Astrocyte (in vitro differentiated cells and primary cell): ENCODE data around the gene SAMD4A. TPM values are rescaled to one million over a fixed set of nuclear protein-coding genes. Genes with fewer than 3 reads are reported as not detected.

Experiments
- DNase-seq: peaks from one replicate; pipeline ENCODE4 v3.0.0-alpha.2; 2010; ENCODE audit warnings: low read depth
- FAIRE-seq: peaks from 2 replicates; lab custom pipeline; 2011; peaks lifted over from hg19 to GRCh38; lab: Jason Lieb, UNC
- H2AFZ ChIP-seq: 2 replicates; pipeline ENCODE4 v1.6.0; 2012; ENCODE audit warnings: low read depth, low read length, inconsistent platforms
- H3K27ac ChIP-seq: 2 replicates; pipeline ENCODE4 v1.5.1; 2011; ENCODE audit warnings: low read depth, low read length, inconsistent platforms
- H3K27me3 ChIP-seq: 2 replicates; pipeline ENCODE4 v1.6.0; 2011; ENCODE audit warnings: low read length, inconsistent platforms; ENCODE audit not compliant: insufficient read depth
- H3K36me3 ChIP-seq: 2 replicates; pipeline ENCODE4 v1.5.1; 2011; ENCODE audit warnings: low read length, inconsistent platforms; ENCODE audit not compliant: insufficient read depth
- H3K4me1 ChIP-seq: 2 replicates; pipeline ENCODE4 v1.5.1; 2011; ENCODE audit warnings: low read length, inconsistent platforms; ENCODE audit not compliant: insufficient read depth
- H3K4me2 ChIP-seq: 2 replicates; pipeline ENCODE4 v1.6.0; 2012; ENCODE audit warnings: low read length, inconsistent platforms
- H3K4me3 ChIP-seq: 2 replicates; pipeline ENCODE4 v1.5.1; 2011; ENCODE audit warnings: low read depth, mild to moderate bottlenecking, low read length, inconsistent platforms; ENCODE audit not compliant: insufficient read depth
- H3K79me2 ChIP-seq: 2 replicates; pipeline ENCODE4 v1.6.0; 2012; ENCODE audit warnings: mild to moderate bottlenecking, low read length, inconsistent platforms; ENCODE audit not compliant: insufficient read depth
- H3K9ac ChIP-seq: 2 replicates; pipeline ENCODE4 v1.6.0; 2012; ENCODE audit warnings: mild to moderate bottlenecking, low read length, inconsistent platforms
- H3K9me3 ChIP-seq: 2 replicates; pipeline ENCODE4 v1.5.1; 2012; ENCODE audit warnings: low read depth, mild to moderate bottlenecking, low read length, inconsistent platforms; ENCODE audit not compliant: insufficient read depth
- H4K20me1 ChIP-seq: 2 replicates; pipeline ENCODE4 v1.6.0; 2012; ENCODE audit warnings: low read length, inconsistent platforms; ENCODE audit not compliant: insufficient read depth
- H3K27ac Mint-ChIP-seq: one replicate; pipeline ENCODE4 v1.8.0; 2021; ENCODE audit warnings: mild to moderate bottlenecking, mixed read lengths; ENCODE audit not compliant: unreplicated experiment
- H3K27me3 Mint-ChIP-seq: one replicate; pipeline ENCODE4 v1.8.0; 2021; ENCODE audit warnings: low read depth, mixed read lengths; ENCODE audit not compliant: unreplicated experiment
- H3K36me3 Mint-ChIP-seq: one replicate; pipeline ENCODE4 v1.8.0; 2021; ENCODE audit warnings: low read depth, mixed read lengths; ENCODE audit not compliant: unreplicated experiment
- H3K4me1 Mint-ChIP-seq: one replicate; pipeline ENCODE4 v1.8.0; 2021; ENCODE audit warnings: low read depth, mixed read lengths; ENCODE audit not compliant: unreplicated experiment
- H3K4me3 Mint-ChIP-seq: one replicate; pipeline ENCODE4 v1.8.0; 2021; ENCODE audit warnings: mild to moderate bottlenecking, moderate library complexity, mixed read lengths; ENCODE audit not compliant: unreplicated experiment
- H3K9me3 Mint-ChIP-seq: one replicate; pipeline ENCODE4 v1.8.0; 2021; ENCODE audit warnings: mild to moderate bottlenecking, mixed read lengths; ENCODE audit not compliant: unreplicated experiment
- EZH2 ChIP-seq: IDR thresholded peaks from 2 replicates; pipeline ENCODE4 v1.6.1; 2012; ENCODE audit warnings: mild to moderate bottlenecking, low read length, inconsistent platforms; ENCODE audit not compliant: insufficient read depth
- total RNA-seq: library from RNA; stranded (reverse); gene quantifications from 2 replicates; pipeline ENCODE4 v1.2.1, GENCODE V29; 2021
- TF ChIP-seq, protein P1 (sequence below): IDR thresholded peaks from 2 replicates; pipeline ENCODE4 v1.5.1; 2011; ENCODE audit warnings: low read depth, mild to moderate bottlenecking, inconsistent platforms, low read length, moderate library complexity; ENCODE audit not compliant: insufficient read depth

Gene SAMD4A
- total RNA-seq, 1 donor from 2014 or later, result 68.2 TPM

DNA sequence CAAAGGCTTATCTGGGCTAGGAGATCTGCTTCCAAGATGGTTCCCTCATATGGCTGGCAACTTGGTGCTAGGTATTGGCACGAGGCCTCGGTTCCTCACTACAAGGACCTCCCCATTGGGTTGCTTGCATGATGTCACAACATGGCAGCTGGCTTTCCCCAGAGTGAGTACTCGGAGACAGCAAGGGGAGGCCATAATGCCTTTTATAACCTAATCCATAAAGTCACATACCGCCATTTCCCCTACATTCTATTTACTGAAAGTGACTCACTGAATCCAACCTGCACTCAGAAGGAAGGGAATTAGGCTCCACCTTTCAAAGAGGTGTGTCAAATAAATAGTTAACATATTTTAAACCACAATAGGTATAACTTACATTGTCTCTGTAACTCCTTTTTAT, 130.9 kb downstream of the SAMD4A start:
- Histone ChIP-seq H3K9ac (no peak overlapping the region), H2AFZ (no peak overlapping the region), H3K27ac (no peak overlapping the region), H3K4me1 (no peaks in the 10 kb centered on the region), H3K4me3 (no peak overlapping the region), H3K4me2 (no peak overlapping the region), H3K79me2 (peaks cover 42% of the 10 kb centered on the region), H4K20me1 (peaks cover 69% of the 10 kb centered on the region), H3K9me3 (no peaks in the 10 kb centered on the region), H3K27me3 (no peaks in the 10 kb centered on the region), H3K36me3 (peaks cover 2% of the 10 kb centered on the region)
- TF ChIP-seq, protein P1, sequence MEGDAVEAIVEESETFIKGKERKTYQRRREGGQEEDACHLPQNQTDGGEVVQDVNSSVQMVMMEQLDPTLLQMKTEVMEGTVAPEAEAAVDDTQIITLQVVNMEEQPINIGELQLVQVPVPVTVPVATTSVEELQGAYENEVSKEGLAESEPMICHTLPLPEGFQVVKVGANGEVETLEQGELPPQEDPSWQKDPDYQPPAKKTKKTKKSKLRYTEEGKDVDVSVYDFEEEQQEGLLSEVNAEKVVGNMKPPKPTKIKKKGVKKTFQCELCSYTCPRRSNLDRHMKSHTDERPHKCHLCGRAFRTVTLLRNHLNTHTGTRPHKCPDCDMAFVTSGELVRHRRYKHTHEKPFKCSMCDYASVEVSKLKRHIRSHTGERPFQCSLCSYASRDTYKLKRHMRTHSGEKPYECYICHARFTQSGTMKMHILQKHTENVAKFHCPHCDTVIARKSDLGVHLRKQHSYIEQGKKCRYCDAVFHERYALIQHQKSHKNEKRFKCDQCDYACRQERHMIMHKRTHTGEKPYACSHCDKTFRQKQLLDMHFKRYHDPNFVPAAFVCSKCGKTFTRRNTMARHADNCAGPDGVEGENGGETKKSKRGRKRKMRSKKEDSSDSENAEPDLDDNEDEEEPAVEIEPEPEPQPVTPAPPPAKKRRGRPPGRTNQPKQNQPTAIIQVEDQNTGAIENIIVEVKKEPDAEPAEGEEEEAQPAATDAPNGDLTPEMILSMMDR, result no peak
- no peak for TF ChIP-seq EZH2
- FAIRE-seq (no peak), DNase-seq (no peak)
- Mint-ChIP-seq H3K27ac (no peak overlapping the region), H3K36me3 (peaks cover 14% of the 10 kb centered on the region), H3K27me3 (no peaks in the 10 kb centered on the region), H3K9me3 (peaks cover 2% of the 10 kb centered on the region), H3K4me1 (peaks cover 53% of the 10 kb centered on the region), H3K4me3 (no peak overlapping the region)

DNA sequence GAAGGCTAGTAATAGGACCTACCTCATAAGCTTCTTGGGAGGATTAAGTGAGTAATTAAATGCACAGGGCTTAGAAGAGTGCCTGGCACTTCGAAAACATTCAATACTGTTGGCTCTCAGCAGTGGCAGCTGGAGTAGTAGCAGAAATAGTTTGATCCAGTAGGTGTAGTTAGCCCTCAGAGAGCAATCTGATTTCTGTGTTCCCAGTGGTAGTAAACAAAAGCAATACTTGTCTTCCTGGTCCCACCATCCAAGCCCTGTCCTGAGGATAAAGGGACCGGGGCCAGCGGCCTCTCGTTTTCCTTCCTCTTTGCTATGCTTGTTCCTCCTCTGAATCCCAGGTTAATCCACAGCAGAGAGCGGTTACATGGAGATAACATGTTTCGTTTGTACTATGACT, 131.6 kb downstream of the SAMD4A start:
- Mint-ChIP-seq H3K9me3 (no peaks in the 10 kb centered on the region), H3K27ac (peak overlapping the region; percentile 80), H3K27me3 (no peaks in the 10 kb centered on the region), H3K36me3 (peaks cover 14% of the 10 kb centered on the region), H3K4me1 (peaks cover 47% of the 10 kb centered on the region), H3K4me3 (no peak overlapping the region)
- H3K9ac ChIP-seq, result no peak overlapping the region
- peaks cover 2% of the 10 kb centered on the region for H3K36me3 ChIP-seq
- no peaks in the 10 kb centered on the region for H3K27me3 ChIP-seq
- peaks cover 44% of the 10 kb centered on the region for H3K79me2 ChIP-seq
- no peak overlapping the region for H2AFZ ChIP-seq
- FAIRE-seq (no peak), DNase-seq (no peak)
- H3K27ac ChIP-seq, result no peak overlapping the region
- H3K4me3 ChIP-seq, result no peak overlapping the region
- TF ChIP-seq EZH2, result no peak
- TF ChIP-seq, protein P1, result no peak
- H4K20me1 ChIP-seq, result peaks cover 74% of the 10 kb centered on the region
- H3K4me1 ChIP-seq, result no peaks in the 10 kb centered on the region
- no peaks in the 10 kb centered on the region for H3K9me3 ChIP-seq
- no peak overlapping the region for H3K4me2 ChIP-seq

DNA sequence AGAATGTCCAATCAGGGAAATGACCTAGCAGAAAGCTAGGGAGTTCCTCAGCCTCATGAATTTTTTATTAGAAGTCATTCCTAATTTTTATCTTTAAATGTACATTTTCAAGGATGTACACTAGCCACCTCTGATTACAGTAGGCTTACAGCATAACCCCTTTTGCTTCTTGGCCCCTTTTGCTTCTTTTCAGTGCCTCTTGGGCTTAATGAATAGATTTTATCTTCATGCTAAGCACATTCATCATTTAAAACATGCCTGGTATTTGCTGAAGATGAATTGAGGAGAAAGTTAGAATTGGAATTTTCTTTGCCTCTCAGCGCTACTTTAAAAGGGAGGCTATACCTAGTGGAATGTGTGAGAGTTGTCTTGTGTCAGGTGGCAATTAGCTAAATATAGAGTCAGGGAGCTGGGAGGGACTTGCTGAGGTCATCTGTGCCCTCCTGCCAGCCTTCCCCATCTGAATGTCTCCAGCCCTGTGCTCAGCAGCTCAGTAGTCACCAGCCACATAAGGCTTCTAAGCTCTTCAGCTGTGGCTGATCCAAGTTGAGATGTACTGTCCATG, 132.1 kb downstream of the SAMD4A start:
- H3K27me3 Mint-ChIP-seq, result no peaks in the 10 kb centered on the region
- H3K4me2 ChIP-seq, result no peak overlapping the region
- no peak for TF ChIP-seq EZH2
- TF ChIP-seq, protein P1, result no peak

More for the DNA sequence above, 132.1 kb downstream of the SAMD4A start:
- H3K9me3 Mint-ChIP-seq, result no peaks in the 10 kb centered on the region
- Histone ChIP-seq H3K9ac (no peak overlapping the region), H3K36me3 (peaks cover 2% of the 10 kb centered on the region), H3K79me2 (peaks cover 41% of the 10 kb centered on the region), H3K4me3 (no peak overlapping the region), H3K27me3 (no peaks in the 10 kb centered on the region), H3K9me3 (no peaks in the 10 kb centered on the region), H3K4me1 (no peaks in the 10 kb centered on the region), H2AFZ (no peak overlapping the region), H3K27ac (no peak overlapping the region), H4K20me1 (peaks cover 68% of the 10 kb centered on the region)
- H3K36me3 Mint-ChIP-seq, result peaks cover 14% of the 10 kb centered on the region
- peak overlapping the region; percentile 80 for H3K27ac Mint-ChIP-seq
- DNase-seq, result peak; percentile 61
- no peak overlapping the region for H3K4me3 Mint-ChIP-seq
- peaks cover 45% of the 10 kb centered on the region for H3K4me1 Mint-ChIP-seq
- FAIRE-seq, result no peak
